ENCODE data around the gene PSEN2. TPM values are rescaled to one million over a fixed set of nuclear protein-coding genes. Genes with fewer than 3 reads are reported as not detected.
A peak's percentile ranks its signal among the peaks of the same experiment; 100 is the strongest.
"Not testable (repeated sequence)": the region's sequence is repeated elsewhere in the genome, so short reads cannot be mapped to it uniquely, and the experiment has no call there.

Gene PSEN2
- total RNA-seq, 4 donors from 2014 or later: 25.5 to 34.3 (median 30.2) TPM

- DNase-seq (ENCODE audit: low spot score) (no peak), ATAC-seq (ENCODE audit: low FRiP score) (peak; percentile 60)
- no peak for TF ChIP-seq CTCF (IDR thresholded peaks at IDR 0.05)
Observed at GRCh38 chr1:226919587-226919986, 49.2 kb downstream of the PSEN2 start.

GRCh38 chr1:226919995-226920394, 49.6 kb downstream of the PSEN2 start:
- DNase-seq (ENCODE audit: low spot score): no peak
- peak; percentile 57 for ATAC-seq (ENCODE audit: low FRiP score)
- TF ChIP-seq CTCF (IDR thresholded peaks at IDR 0.05): no peak

- DNase-seq (ENCODE audit: low spot score) (no peak), ATAC-seq (ENCODE audit: low FRiP score) (no peak)
- TF ChIP-seq CTCF (IDR thresholded peaks at IDR 0.05): no peak
Observed at GRCh38 chr1:226920446-226920894, 50.1 kb downstream of the PSEN2 start.

- DNase-seq (ENCODE audit: low spot score): no peak
- no peak for TF ChIP-seq CTCF (IDR thresholded peaks at IDR 0.05)
- no peak for ATAC-seq (ENCODE audit: low FRiP score)
Observed at GRCh38 chr1:226921504-226921903, 51.1 kb downstream of the PSEN2 start.

GRCh38 chr1:226929260-226930111, 59.1 kb downstream of the PSEN2 start:
- ATAC-seq (ENCODE audit: low FRiP score); DNase-seq (ENCODE audit: low spot score): not testable (repeated sequence)

GRCh38 chr1:226934483-226935237, 64.2 kb downstream of the PSEN2 start:
- DNase-seq (ENCODE audit: low spot score) (no peak), ATAC-seq (ENCODE audit: low FRiP score) (no peak)
- TF ChIP-seq CTCF (IDR thresholded peaks at IDR 0.05): no peak

GRCh38 chr1:226937940-226938725, 67.7 kb downstream of the PSEN2 start:
- ATAC-seq (ENCODE audit: low FRiP score) (no peak), DNase-seq (ENCODE audit: low spot score) (no peak)
- no peak for TF ChIP-seq CTCF (IDR thresholded peaks at IDR 0.05)
